DMS153 (cell line): ENCODE results near the gene HDGFL2.

Source experiments
- DNase-seq: peaks from one replicate; lab custom pipeline; 2025; lab: John Stamatoyannopoulos, UW

Gene HDGFL2

DNA sequence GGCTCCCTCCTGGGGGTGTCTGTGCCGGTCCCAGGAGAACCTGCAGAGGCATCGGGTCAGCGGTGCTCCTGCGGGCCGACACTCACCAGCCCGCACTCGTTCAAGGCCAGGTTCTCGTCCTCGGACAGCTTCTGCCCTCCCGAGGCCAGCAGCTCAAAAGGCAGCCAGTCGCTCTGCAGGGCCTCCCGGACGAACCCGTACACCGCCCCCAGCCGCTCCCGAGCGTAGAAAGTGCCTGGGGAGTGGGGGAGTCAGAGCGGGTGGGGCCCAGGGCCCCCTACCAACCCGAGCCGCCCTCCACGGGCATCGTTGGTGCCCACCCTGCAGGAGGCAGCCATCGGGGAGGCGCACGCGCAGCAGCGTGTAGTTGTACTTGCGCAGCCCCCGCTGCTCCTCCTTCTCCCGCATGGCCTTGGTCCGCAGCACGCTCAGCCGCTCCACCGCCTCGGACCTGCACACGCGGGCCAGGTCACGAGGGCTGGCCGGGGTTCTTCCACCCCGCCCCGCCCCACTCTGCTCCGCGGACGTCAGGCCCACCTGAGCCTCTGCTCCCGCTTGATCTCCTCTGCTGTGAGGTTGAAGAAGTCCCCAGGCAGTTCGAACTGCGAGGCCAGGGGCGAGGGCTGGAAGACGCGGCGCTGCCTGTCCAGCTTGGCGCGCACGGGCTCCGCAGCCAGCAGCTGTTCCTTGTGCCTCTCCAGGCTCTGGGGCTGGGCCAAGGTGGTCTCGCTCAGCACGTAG lies 26.0 kb upstream of the HDGFL2 start:
- DNase-seq = no peak

DNA sequence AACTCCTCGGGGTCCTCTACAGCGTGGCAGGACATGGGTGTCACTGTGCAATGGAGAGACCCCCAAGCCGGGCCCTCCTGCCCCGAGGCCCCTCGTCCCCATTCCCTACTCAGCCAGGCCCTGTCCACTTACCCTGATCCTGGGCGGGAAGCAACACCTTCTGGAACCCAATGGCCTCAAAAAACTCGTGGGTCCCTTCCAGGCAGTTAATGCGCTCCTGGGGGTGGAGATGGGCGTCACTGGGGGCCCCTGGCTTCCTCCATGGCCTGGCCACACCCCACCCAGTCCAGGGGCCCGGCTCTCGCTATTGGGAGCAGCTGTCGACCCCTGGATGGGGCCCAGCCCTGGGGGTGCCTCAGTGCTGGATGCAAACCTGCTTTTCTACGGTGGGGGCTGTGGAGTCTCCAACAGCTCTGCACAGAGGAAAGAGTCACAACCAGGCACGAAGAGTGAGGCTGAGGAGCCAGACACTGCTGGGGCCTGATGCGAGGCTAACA lies 25.3 kb upstream of the HDGFL2 start:
- no peak for DNase-seq

DNA sequence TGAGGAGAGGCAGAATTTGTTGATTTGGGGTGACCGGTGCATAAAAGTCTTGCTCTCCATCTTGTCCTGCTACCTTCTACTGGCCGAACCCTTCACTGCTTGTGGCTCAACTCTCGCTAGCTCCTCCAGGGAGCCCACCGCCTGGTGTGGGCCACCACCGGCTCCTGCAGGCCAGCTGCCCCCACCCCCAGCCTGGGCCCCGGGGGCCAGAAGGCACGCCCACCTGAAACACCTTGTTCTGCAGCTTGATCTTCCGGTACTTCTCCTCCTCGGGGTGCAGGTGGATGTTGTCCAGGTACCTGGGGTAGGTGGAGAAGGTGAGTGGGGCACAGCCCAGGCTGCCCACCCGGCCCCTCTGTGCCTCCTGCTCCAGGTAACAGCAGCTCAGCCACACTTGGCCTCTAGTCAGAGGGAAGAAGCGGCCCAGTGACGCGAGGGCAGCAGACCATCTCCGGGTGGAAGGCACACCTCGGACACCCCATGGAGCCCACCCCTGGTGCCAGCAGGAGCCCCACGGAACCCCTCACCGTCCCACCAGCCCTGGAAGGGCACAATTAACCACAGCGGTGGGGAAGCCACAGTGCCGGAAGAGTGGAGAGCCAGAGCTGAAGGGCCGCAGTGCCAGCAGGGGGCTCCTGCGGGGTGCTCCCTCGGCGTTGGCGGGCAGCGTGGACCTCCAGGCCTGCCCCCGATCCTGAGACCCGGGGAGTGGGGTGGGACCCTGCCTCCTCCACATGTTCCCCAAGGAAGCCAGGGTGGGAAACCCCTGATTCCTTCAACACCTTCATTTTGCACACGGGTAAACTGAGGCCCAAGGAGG lies 24.6 kb upstream of the HDGFL2 start:
- no peak for DNase-seq

- no peak for DNase-seq
Observed at GRCh38 chr19:4448147-4448985, 23.7 kb upstream of the HDGFL2 start.

DNA sequence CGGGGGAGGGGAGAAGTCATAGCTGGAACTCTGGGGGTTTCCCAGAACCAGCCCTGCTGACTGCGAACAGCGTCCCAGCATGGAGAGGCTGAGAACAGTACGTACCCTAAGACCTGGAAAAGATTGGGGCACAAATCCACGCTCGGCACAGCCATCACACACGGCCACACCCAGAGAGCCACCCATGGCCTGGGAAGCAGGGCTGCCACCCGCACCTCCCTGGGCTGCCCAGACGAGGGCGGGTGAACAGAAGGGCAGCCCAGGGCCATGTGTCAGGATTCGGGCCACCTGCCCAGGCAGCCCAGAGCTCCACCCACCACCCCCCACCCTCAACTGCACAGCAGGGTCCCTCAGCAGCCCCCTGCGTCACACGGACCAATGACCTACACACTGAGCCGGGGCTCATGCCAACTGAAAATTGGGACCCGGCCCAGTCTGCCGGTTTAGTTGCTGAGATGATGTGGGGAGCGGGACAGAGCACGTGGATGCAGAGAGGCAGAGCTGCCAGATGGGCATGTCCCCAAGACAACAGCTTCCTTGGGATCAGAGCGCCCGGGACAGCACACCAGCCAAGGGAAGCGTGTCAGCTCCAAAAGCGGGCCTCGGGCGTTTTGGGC lies 23.0 kb upstream of the HDGFL2 start:
- DNase-seq = no peak

GRCh38 chr19:4449639-4450028 lies 22.5 kb upstream of the HDGFL2 start:
- DNase-seq = no peak

GRCh38 chr19:4452230-4452990 lies 19.7 kb upstream of the HDGFL2 start:
- no peak for DNase-seq

DNA sequence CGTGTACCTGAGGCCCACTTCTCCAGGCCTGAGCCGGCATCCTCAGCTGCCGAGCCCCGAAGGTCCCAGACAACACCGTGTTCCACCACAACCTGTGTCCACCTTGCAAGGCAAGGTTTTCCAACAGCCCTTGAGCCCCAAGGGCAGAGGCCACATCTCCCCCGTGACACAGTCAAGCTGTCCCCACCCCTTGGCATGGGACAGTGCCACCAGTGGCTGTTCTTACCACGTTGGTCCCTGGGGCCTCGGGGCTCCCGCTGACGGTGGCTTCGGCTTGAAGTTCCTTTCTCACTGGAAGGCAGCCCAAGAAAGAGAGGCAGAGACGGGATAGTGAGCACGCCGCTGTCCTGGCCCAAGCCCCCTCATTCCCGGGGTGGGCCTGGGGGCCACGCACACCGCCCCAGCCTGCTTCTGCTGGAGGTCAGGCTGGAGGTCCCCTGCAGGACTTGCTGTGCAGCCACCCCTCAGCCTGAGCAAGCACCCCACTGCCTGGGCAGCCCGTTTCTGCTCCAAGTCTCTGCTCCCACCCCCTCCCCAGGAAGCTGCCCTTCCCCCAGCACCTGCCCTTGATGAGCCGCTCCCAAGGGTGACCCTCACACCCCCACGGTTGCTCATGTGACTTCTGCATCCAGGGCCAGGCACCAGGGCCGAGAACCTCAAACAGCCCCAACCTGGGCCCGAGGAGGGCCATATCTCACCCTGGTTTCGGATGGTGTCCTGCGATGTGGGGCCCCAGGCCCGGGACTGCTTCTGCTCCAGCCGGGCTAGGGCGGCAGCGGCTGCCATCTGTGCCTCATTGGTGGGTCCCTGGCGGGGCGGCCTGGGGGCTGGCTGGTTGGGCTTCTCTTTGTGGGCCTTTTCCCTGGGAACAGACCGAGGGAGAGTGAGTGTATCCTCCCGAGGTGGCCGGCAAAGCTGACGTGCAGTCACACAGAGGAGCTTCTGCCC lies 18.6 kb upstream of the HDGFL2 start:
- DNase-seq = no peak

GRCh38 chr19:4454747-4455718 lies 17.1 kb upstream of the HDGFL2 start:
- DNase-seq = no peak

DNA sequence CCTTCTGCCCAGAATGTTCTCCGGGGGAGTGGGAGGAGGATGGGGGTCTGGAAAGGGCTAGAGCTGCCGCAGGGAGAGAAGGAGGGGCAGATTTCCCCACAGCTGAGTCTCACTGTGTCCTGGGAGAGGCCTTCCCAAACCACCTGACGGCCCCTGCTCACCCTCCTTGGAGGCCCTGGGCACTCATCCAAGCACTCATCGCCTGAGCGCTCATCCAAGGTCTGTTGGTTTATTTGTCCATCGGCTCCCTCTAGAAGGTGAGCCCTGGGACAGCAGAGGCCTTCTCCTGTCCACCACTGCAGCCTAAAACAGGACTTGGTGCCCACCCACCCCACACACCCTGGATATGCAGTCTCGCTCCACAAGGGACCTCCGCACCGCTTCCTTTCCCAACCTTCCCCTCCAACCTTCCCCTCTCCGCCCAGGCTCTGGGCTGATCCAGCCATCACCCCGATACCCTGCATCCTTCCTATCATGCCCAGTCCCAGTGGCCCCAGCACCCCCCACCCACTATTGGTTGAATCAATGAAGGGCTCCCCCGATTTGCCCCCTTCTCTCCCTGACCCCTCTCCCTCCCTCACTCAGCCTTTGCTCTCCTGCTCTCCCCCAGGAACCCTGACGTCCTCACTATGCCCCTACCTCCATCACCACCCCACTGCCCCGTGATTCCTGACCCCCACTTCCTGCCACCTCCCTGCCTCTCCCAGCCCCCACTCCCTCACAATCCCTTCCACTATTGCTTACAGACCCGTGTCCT lies 16.2 kb upstream of the HDGFL2 start:
- DNase-seq = no peak

GRCh38 chr19:4456476-4456842 lies 15.6 kb upstream of the HDGFL2 start:
- no peak for DNase-seq

GRCh38 chr19:4456843-4457653 lies 15.0 kb upstream of the HDGFL2 start:
- no peak for DNase-seq

DNA sequence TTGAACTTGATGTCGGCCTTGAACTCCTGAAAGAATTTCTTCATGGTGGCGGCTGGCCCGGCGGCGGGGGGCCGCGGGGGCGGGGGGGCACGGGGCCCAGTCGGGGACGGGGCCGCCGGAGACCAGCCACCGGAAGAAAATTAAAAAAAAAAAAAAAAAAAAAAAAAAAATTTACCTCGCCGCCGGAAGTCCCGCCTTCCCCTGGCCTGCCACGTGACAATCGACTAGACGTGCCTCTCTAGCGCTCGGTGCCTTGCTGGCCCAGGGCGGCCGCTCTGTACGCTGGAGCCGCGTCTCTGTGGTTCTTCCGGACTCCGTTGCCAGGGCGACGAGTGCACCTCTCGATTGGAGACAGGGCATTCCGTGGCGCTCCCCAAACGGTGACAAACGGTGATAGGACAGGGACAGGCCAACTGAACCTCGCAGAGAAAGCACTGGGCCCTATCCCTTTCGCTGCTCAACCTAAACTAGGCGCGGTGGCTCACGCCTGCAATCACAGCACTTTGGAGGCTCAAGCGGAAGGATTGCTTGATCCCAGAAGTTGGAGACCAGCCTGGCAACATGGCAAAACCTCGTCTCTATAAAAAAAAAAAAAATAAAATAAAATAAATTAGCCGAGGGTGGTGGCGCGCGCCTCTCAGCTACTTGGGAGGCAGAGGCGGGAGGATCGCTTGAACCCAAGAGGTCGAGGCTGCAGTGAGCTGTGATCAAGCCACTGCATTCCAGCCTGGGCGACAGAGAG lies 14.3 kb upstream of the HDGFL2 start, which contains the start of gene UBXN6:
Gene UBXN6 (minus strand): TSS at position 141 of the 742 bp plus-strand sequence. CDS start 97 bp downstream, at position 44.
- DNase-seq = peak; percentile 98

- DNase-seq = no peak
Observed at GRCh38 chr19:4464815-4465581, 7.1 kb upstream of the HDGFL2 start.

DNA sequence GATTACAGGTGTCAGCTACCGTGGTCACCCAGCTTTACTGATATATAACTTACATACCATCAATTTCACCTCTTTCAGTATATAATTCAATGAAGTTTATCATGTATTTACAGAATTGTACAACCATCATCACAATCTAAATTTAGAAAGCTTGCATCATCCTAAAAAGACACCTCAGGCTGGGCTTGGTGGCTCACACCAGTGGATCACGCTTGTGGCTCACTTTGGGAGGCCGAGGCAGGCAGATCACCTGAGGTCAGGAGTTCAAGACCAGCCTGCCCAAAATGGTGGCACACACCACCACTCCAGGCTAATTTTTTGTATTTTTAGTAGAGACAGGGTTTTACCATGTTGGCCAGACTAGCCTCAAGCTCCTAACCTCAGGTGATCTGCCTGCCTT lies 4.3 kb upstream of the HDGFL2 start:
- no peak for DNase-seq
